Neural progenitor cell (in vitro differentiated cells): ENCODE measurements around the gene COMMD10. TPM values are rescaled to one million over a fixed set of nuclear protein-coding genes. Genes with fewer than 3 reads are reported as not detected.

Experiments used
- DNase-seq: peaks from one replicate; pipeline ENCODE4 v3.0.0-alpha.2; 2016; ENCODE audit warnings: low spot score
- H2AFZ ChIP-seq: fragments of 200-600 bp; sonication (generic); replicated peaks from 2 replicates; pipeline ENCODE4 v1.6.1; 2016; ENCODE audit warnings: antibody characterized with exemption
- H3F3A ChIP-seq: fragments of 200-600 bp; sonication (generic); 2 replicates; pipeline ENCODE4 v1.6.1; 2016; ENCODE audit warnings: antibody characterized with exemption, low read depth
- H3K27ac ChIP-seq: fragments of 200-600 bp; sonication (generic); 2 replicates; pipeline ENCODE4 v1.5.1; 2016; ENCODE audit warnings: mild to moderate bottlenecking
- H3K27me3 ChIP-seq: fragments of 200-600 bp; sonication (generic); 2 replicates; pipeline ENCODE4 v1.6.1; 2016; ENCODE audit warnings: mild to moderate bottlenecking, moderate library complexity
- H3K36me3 ChIP-seq: fragments of 200-600 bp; sonication (generic); 2 replicates; pipeline ENCODE4 v1.5.1; 2016
- H3K4me1 ChIP-seq: fragments of 200-600 bp; sonication (generic); 2 replicates; pipeline ENCODE4 v1.6.1; 2016; ENCODE audit warnings: mixed run types
- H3K4me2 ChIP-seq: fragments of 200-600 bp; sonication (generic); 2 replicates; pipeline ENCODE4 v1.6.1; 2016
- H3K4me3 ChIP-seq: fragments of 200-600 bp; sonication (generic); 2 replicates; pipeline ENCODE4 v1.5.1; 2016
- H3K79me2 ChIP-seq: fragments of 200-600 bp; sonication (generic); 2 replicates; pipeline ENCODE4 v1.6.1; 2016; ENCODE audit warnings: low read depth
- H3K9ac ChIP-seq: fragments of 200-600 bp; sonication (generic); 2 replicates; pipeline ENCODE4 v1.6.1; 2016
- H3K9me3 ChIP-seq: fragments of 200-600 bp; sonication (generic); 2 replicates; pipeline ENCODE4 v1.5.1; 2016; ENCODE audit warnings: low read depth
- H4K20me1 ChIP-seq: fragments of 200-600 bp; sonication (generic); 2 replicates; pipeline ENCODE4 v1.6.1; 2016; ENCODE audit warnings: low read depth
- H3K27ac Mint-ChIP-seq: 3 replicates; pipeline ENCODE4 v1.8.0; 2021; ENCODE audit warnings: mixed read lengths
- H3K27me3 Mint-ChIP-seq: 2 replicates; pipeline ENCODE4 v1.8.0; 2022; ENCODE audit warnings: low read depth, mild to moderate bottlenecking, inconsistent platforms, moderate library complexity, mixed read lengths; ENCODE audit not compliant: insufficient read depth
- H3K36me3 Mint-ChIP-seq: 3 replicates; pipeline ENCODE4 v1.8.0; 2021; ENCODE audit warnings: mixed read lengths
- H3K4me1 Mint-ChIP-seq: 3 replicates; pipeline ENCODE4 v1.8.0; 2021; ENCODE audit warnings: mixed read lengths
- H3K4me3 Mint-ChIP-seq: 3 replicates; pipeline ENCODE4 v1.8.0; 2021; ENCODE audit warnings: mild to moderate bottlenecking, moderate library complexity, mixed read lengths
- H3K9me3 Mint-ChIP-seq: 3 replicates; pipeline ENCODE4 v1.8.0; 2020; ENCODE audit warnings: mixed read lengths
- CTCF ChIP-seq: fragments of 200-600 bp; sonication (generic); IDR thresholded peaks from 2 replicates; pipeline ENCODE4 v1.5.1; 2017; ENCODE audit warnings: antibody characterized with exemption, mild to moderate bottlenecking
- EZH2 ChIP-seq: fragments of 200-600 bp; sonication (generic); IDR thresholded peaks from 2 replicates; pipeline ENCODE4 v1.6.1; 2017; ENCODE audit warnings: antibody characterized with exemption, mild to moderate bottlenecking, moderate library complexity
- EZH2phosphoT487 ChIP-seq: fragments of 200-600 bp; sonication (generic); IDR thresholded peaks from 2 replicates; pipeline ENCODE4 v1.6.1; 2017; ENCODE audit warnings: antibody characterized with exemption
- total RNA-seq: library from RNA; depleted of rRNA; stranded (reverse); fragments of >200 nt; gene quantifications from 2 replicates; pipeline ENCODE4 v1.2.3, GENCODE V29; 2015; ENCODE audit warnings: low replicate concordance

COMMD10 gene
- total RNA-seq, 1 donor from 2014 or later = 77.0 TPM

- Histone ChIP-seq H3K79me2 (no peaks in the 10 kb centered on the region), H3K27me3 (no peaks in the 10 kb centered on the region), H3K9ac (no peak overlapping the region), H3K9me3 (no peaks in the 10 kb centered on the region), H4K20me1 (no peaks in the 10 kb centered on the region), H3K4me1 (no peaks in the 10 kb centered on the region), H3K4me2 (no peak overlapping the region), H3F3A (no peaks in the 10 kb centered on the region), H3K36me3 (no peaks in the 10 kb centered on the region), H2AFZ (no peak overlapping the region), H3K27ac (no peak overlapping the region), H3K4me3 (no peak overlapping the region)
- no peak overlapping the region for H3K4me3 Mint-ChIP-seq
- no peaks in the 10 kb centered on the region for H3K27me3 Mint-ChIP-seq
- no peaks in the 10 kb centered on the region for H3K9me3 Mint-ChIP-seq
- TF ChIP-seq CTCF (peak; percentile 26), EZH2phosphoT487 (no peak), EZH2 (no peak)
- no peaks in the 10 kb centered on the region for H3K36me3 Mint-ChIP-seq
- H3K4me1 Mint-ChIP-seq = peaks cover 3% of the 10 kb centered on the region
- no peak for DNase-seq
- no peak overlapping the region for H3K27ac Mint-ChIP-seq
Observed at GRCh38 chr5:116062352-116062751, 22.5 kb upstream of the COMMD10 start.

GRCh38 chr5:116063950-116064349 is 20.9 kb upstream of the COMMD10 start:
- Histone ChIP-seq H4K20me1 (no peaks in the 10 kb centered on the region), H3K4me3 (no peak overlapping the region), H2AFZ (no peak overlapping the region), H3F3A (no peaks in the 10 kb centered on the region), H3K4me2 (no peak overlapping the region), H3K9me3 (no peaks in the 10 kb centered on the region), H3K27me3 (no peaks in the 10 kb centered on the region), H3K4me1 (no peaks in the 10 kb centered on the region), H3K36me3 (no peaks in the 10 kb centered on the region), H3K79me2 (no peaks in the 10 kb centered on the region), H3K9ac (no peak overlapping the region), H3K27ac (no peak overlapping the region)
- no peak for DNase-seq
- peaks cover 3% of the 10 kb centered on the region for H3K4me1 Mint-ChIP-seq
- H3K9me3 Mint-ChIP-seq = no peaks in the 10 kb centered on the region
- no peak overlapping the region for H3K4me3 Mint-ChIP-seq
- H3K27me3 Mint-ChIP-seq = no peaks in the 10 kb centered on the region
- TF ChIP-seq EZH2phosphoT487 = no peak
- TF ChIP-seq CTCF = no peak
- no peak for TF ChIP-seq EZH2
- no peak overlapping the region for H3K27ac Mint-ChIP-seq
- H3K36me3 Mint-ChIP-seq = no peaks in the 10 kb centered on the region

GRCh38 chr5:116068028-116068632 is 16.7 kb upstream of the COMMD10 start:
- no peaks in the 10 kb centered on the region for H3K36me3 ChIP-seq
- no peaks in the 10 kb centered on the region for H4K20me1 ChIP-seq
- no peaks in the 10 kb centered on the region for H3K36me3 Mint-ChIP-seq
- H3K9ac ChIP-seq = no peak overlapping the region
- H3K9me3 ChIP-seq = no peaks in the 10 kb centered on the region
- TF ChIP-seq EZH2 (no peak), CTCF (peak; percentile 93), EZH2phosphoT487 (no peak)
- H2AFZ ChIP-seq = peak overlapping the region; percentile 65
- no peaks in the 10 kb centered on the region for H3F3A ChIP-seq
- H3K4me1 ChIP-seq = no peaks in the 10 kb centered on the region
- H3K27me3 Mint-ChIP-seq = no peaks in the 10 kb centered on the region
- H3K27me3 ChIP-seq = no peaks in the 10 kb centered on the region
- no peak overlapping the region for H3K27ac ChIP-seq
- no peaks in the 10 kb centered on the region for H3K9me3 Mint-ChIP-seq
- H3K4me3 Mint-ChIP-seq = no peak overlapping the region
- DNase-seq = peak; percentile 68
- H3K27ac Mint-ChIP-seq = no peak overlapping the region
- H3K4me1 Mint-ChIP-seq = no peaks in the 10 kb centered on the region
- H3K4me2 ChIP-seq = no peak overlapping the region
- no peak overlapping the region for H3K4me3 ChIP-seq
- no peaks in the 10 kb centered on the region for H3K79me2 ChIP-seq
